ENCODE data around the gene WNT4.

- TF ChIP-seq CTCF (IDR thresholded peaks at IDR 0.05 in 2 of 3, conservative IDR thresholded peaks at IDR 0.05 in 1 of 3; ENCODE audit: borderline replicate concordance in 1 of 3, insufficient read depth in 1 of 3, low read depth in 2 of 3, low read length in 2 of 3): no peak
- no peak for TF ChIP-seq EZH2phosphoT487 (IDR thresholded peaks at IDR 0.05; ENCODE audit: borderline replicate concordance)
- no peak for TF ChIP-seq POLR2AphosphoS5 (IDR thresholded peaks at IDR 0.05; ENCODE audit: low read depth, low read length)
- no peak for TF ChIP-seq POLR2A (IDR thresholded peaks at IDR 0.05; ENCODE audit: borderline replicate concordance, extremely low read depth, insufficient read depth, insufficient read length)
- TF ChIP-seq ELF1 (IDR thresholded peaks at IDR 0.05; ENCODE audit: borderline replicate concordance, low read depth): no peak
- TF ChIP-seq ZFX (IDR thresholded peaks at IDR 0.05): no peak
- no peak for TF ChIP-seq FOSL1 (IDR thresholded peaks at IDR 0.05; ENCODE audit: low read depth)
- TF ChIP-seq ZBTB33 (IDR thresholded peaks at IDR 0.05; ENCODE audit: extremely low read depth, insufficient replicate concordance, low read length): no peak
- TF ChIP-seq EZH2 (IDR thresholded peaks at IDR 0.05): no peak
- no peak for TF ChIP-seq SIN3A (IDR thresholded peaks at IDR 0.05; ENCODE audit: low read depth)
Observed at GRCh38 chr1:22154626-22155025, 11.7 kb upstream of the WNT4 start.

All from HCT116 (cell line).